ENCODE data around the gene RBMY1B. TPM values are rescaled to one million over a fixed set of nuclear protein-coding genes. Genes with fewer than 3 reads are reported as not detected.
"Not testable (repeated sequence)": the region's sequence is repeated elsewhere in the genome, so short reads cannot be mapped to it uniquely, and the experiment has no call there.

The RBMY1B gene
- total RNA-seq (2014; rRNA removed; shearing (Covaris generic); ENCODE audit: low replicate concordance) = not detected in 2 replicates

GRCh38 chrY:21511038-21511437, at the start of gene RBMY1B:
Gene RBMY1B (plus strand): TSS chrY:21511338. CDS start chrY:21513351, 2,013 bp downstream.
- in situ Hi-C loops (cut with HindIII; ENCODE audit: low pct_unique_long_range_greater_than_20kb, low sequenced_read_pairs) = not testable (repeated sequence)

GRCh38 chrY:21462915-21463314, 48.2 kb upstream of the RBMY1B start:
- DNase-seq (ENCODE audit: low read depth); in situ Hi-C loops (cut with HindIII; ENCODE audit: low pct_unique_long_range_greater_than_20kb, low sequenced_read_pairs): not testable (repeated sequence)

More at GRCh38 chrY:21511038-21511437, at the start of gene RBMY1B:
- DNase-seq (ENCODE audit: low read depth) = not testable (repeated sequence)

- DNase-seq (ENCODE audit: low read depth) = no peak
- in situ Hi-C loops (cut with HindIII; ENCODE audit: low pct_unique_long_range_greater_than_20kb, low sequenced_read_pairs) = no loop called here
These were observed 28.2 kb upstream of the RBMY1B start for GRCh38 chrY:21482967-21483366.

GRCh38 chrY:21534579-21534978, 23.4 kb downstream of the RBMY1B start, which contains the start of gene RBMY1A1:
Gene RBMY1A1 (plus strand): TSS chrY:21534879. CDS start chrY:21536892, 2,013 bp downstream.
- DNase-seq (ENCODE audit: low read depth) = not testable (repeated sequence)

GRCh38 chrY:21559316-21559984, 48.3 kb downstream of the RBMY1B start:
- in situ Hi-C loops (cut with HindIII; ENCODE audit: low pct_unique_long_range_greater_than_20kb, low sequenced_read_pairs); DNase-seq (ENCODE audit: low read depth): not testable (repeated sequence)

More at GRCh38 chrY:21534579-21534978, 23.4 kb downstream of the RBMY1B start, which contains the start of gene RBMY1A1:
- in situ Hi-C loops (cut with HindIII; ENCODE audit: low pct_unique_long_range_greater_than_20kb, low sequenced_read_pairs) = not testable (repeated sequence)

Other genes with a start within 250 kb of the RBMY1B start
- not detected in 2 replicates for gene RBMY1A1, start 23.5 kb downstream of the RBMY1B start, total RNA-seq (2014; rRNA removed; shearing (Covaris generic); ENCODE audit: low replicate concordance)